Posterior vena cava (tissue), 2 donors: ENCODE measurements around the gene DPH6. TPM values are rescaled to one million over a fixed set of nuclear protein-coding genes. Genes with fewer than 3 reads are reported as not detected.

Experiments
- DNase-seq: peaks from one replicate; pipeline ENCODE4 v3.0.0-alpha.2; 2020; ENCODE audit warnings: low spot score
- intact Hi-C, 2 donors: fragments of 100-400 bp; cut with DNase I; formaldehyde crosslinking; loops; one replicate each; pipeline versions ENCODE4 v1.14.1 to v1.14.2; 2022 to 2023
- total RNA-seq, 2 donors: library from RNA; stranded (reverse); fragmentation: NEBNext Ultra II Directional; extraction: Animal tissue kit (Norgen Biotek cat#: 25700); gene quantifications; one replicate each; pipeline ENCODE4 v1.2.1, GENCODE V29; 2021
- donor health status: DM: yes; HTN: yes; CAD: no.
- donor health status: DM: yes; HTN: yes; CAD: no.

The DPH6 gene
- total RNA-seq, 2 donors from 2014 or later, result 15.3 to 16.5 TPM

- DNase-seq, result no peak
- intact Hi-C loops, result no loop called here
Measured at GRCh38 chr15:35495080-35495479, 50.9 kb downstream of the DPH6 start.

GRCh38 chr15:35491999-35492398, 54.0 kb downstream of the DPH6 start:
- no peak for DNase-seq
- intact Hi-C loops, result no loop called here

- intact Hi-C loops, result no loop called here
Measured at GRCh38 chr15:35491173-35491572, 54.8 kb downstream of the DPH6 start.

GRCh38 chr15:35490511-35490910, 55.5 kb downstream of the DPH6 start:
- intact Hi-C loops, result no loop called here
- no peak for DNase-seq

More at GRCh38 chr15:35491173-35491572, 54.8 kb downstream of the DPH6 start:
- DNase-seq, result no peak

- intact Hi-C loops, result no loop called here
- DNase-seq, result no peak
Measured at GRCh38 chr15:35487417-35487816, 58.5 kb downstream of the DPH6 start.

GRCh38 chr15:35486296-35486695, 59.7 kb downstream of the DPH6 start:
- intact Hi-C loops, result no loop called here

GRCh38 chr15:35485411-35485810, 60.6 kb downstream of the DPH6 start:
- intact Hi-C loops, result no loop called here
- DNase-seq, result no peak

More at GRCh38 chr15:35486296-35486695, 59.7 kb downstream of the DPH6 start:
- DNase-seq, result no peak

GRCh38 chr15:35484231-35484945, 61.6 kb downstream of the DPH6 start:
- intact Hi-C loops, result no loop called here
- no peak for DNase-seq

GRCh38 chr15:35481992-35482391, 64.0 kb downstream of the DPH6 start:
- intact Hi-C loops, result no loop called here
- no peak for DNase-seq

- intact Hi-C loops, result no loop called here
- no peak for DNase-seq
Measured at GRCh38 chr15:35481064-35481463, 64.9 kb downstream of the DPH6 start.

- DNase-seq, result no peak
- intact Hi-C loops, result loop anchor here in 1 of 2 donors (5.0 kb wide), 1 partner anchor 177 kb away; no protein-coding TSS in a partner anchor
Measured at GRCh38 chr15:35479423-35479822, 66.5 kb downstream of the DPH6 start.

GRCh38 chr15:35477312-35478262, 68.4 kb downstream of the DPH6 start:
- no peak for DNase-seq
- intact Hi-C loops, result loop anchor here in 1 of 2 donors (5.0 kb wide), 1 partner anchor 175 kb away; no protein-coding TSS in a partner anchor

GRCh38 chr15:35471024-35471423, 74.9 kb downstream of the DPH6 start:
- no peak for DNase-seq

GRCh38 chr15:35470441-35470840, 75.5 kb downstream of the DPH6 start:
- no peak for DNase-seq
- intact Hi-C loops, result no loop called here

More at GRCh38 chr15:35471024-35471423, 74.9 kb downstream of the DPH6 start:
- intact Hi-C loops, result no loop called here

- intact Hi-C loops, result no loop called here
- no peak for DNase-seq
Measured at GRCh38 chr15:35466476-35466875, 79.5 kb downstream of the DPH6 start.

- intact Hi-C loops, result no loop called here
- DNase-seq, result no peak
Measured at GRCh38 chr15:35465783-35466182, 80.2 kb downstream of the DPH6 start.

GRCh38 chr15:35460616-35461015, 85.3 kb downstream of the DPH6 start:
- DNase-seq, result no peak
- intact Hi-C loops, result no loop called here

GRCh38 chr15:35458176-35458856, 87.6 kb downstream of the DPH6 start:
- intact Hi-C loops, result no loop called here
- DNase-seq, result no peak

- DNase-seq, result no peak
Measured at GRCh38 chr15:35455201-35455600, 90.8 kb downstream of the DPH6 start.

GRCh38 chr15:35450492-35450891, 95.5 kb downstream of the DPH6 start:
- no peak for DNase-seq
- intact Hi-C loops, result no loop called here

More at GRCh38 chr15:35455201-35455600, 90.8 kb downstream of the DPH6 start:
- intact Hi-C loops, result no loop called here
